Smooth muscle cell (in vitro differentiated cells): ENCODE measurements around the gene DCHS1. TPM values are rescaled to one million over a fixed set of nuclear protein-coding genes. Genes with fewer than 3 reads are reported as not detected.
A peak's percentile ranks its signal among the peaks of the same experiment; 100 is the strongest.

ENCODE experiments used
- DNase-seq: peaks from one replicate; lab custom pipeline; 2025; ENCODE audit not compliant: unreplicated experiment; lab: John Stamatoyannopoulos, UW
- H2AFZ ChIP-seq: fragments of 200-600 bp; sonication (generic); 2 replicates; pipeline ENCODE4 v1.6.0; 2016; ENCODE audit warnings: antibody characterized with exemption, low read depth, mild to moderate bottlenecking
- H3F3A ChIP-seq: fragments of 200-600 bp; sonication (generic); 2 replicates; pipeline ENCODE4 v1.6.0; 2017; ENCODE audit warnings: antibody characterized with exemption, low read depth
- H3K27ac ChIP-seq: fragments of 200-600 bp; sonication (generic); 2 replicates; pipeline ENCODE4 v1.5.1; 2016; ENCODE audit warnings: low read depth, mild to moderate bottlenecking
- H3K27me3 ChIP-seq: fragments of 200-600 bp; sonication (generic); 2 replicates; pipeline ENCODE4 v1.6.1; 2016; ENCODE audit warnings: low read depth, mild to moderate bottlenecking
- H3K36me3 ChIP-seq: fragments of 200-600 bp; sonication (generic); 2 replicates; pipeline ENCODE4 v1.5.1; 2016; ENCODE audit warnings: low read depth
- H3K4me1 ChIP-seq: fragments of 200-600 bp; sonication (generic); 2 replicates; pipeline ENCODE4 v1.5.1; 2016; ENCODE audit warnings: low read depth
- H3K4me2 ChIP-seq: fragments of 200-600 bp; sonication (generic); 2 replicates; pipeline ENCODE4 v1.6.0; 2016; ENCODE audit warnings: mild to moderate bottlenecking
- H3K4me3 ChIP-seq: fragments of 200-600 bp; sonication (generic); 2 replicates; pipeline ENCODE4 v1.5.1; 2016; ENCODE audit warnings: mild to moderate bottlenecking
- H3K79me2 ChIP-seq: fragments of 200-600 bp; sonication (generic); 2 replicates; pipeline ENCODE4 v1.6.0; 2016; ENCODE audit warnings: low read depth, mild to moderate bottlenecking
- H3K9ac ChIP-seq: fragments of 200-600 bp; sonication (generic); 2 replicates; pipeline ENCODE4 v1.6.0; 2016; ENCODE audit warnings: low read depth
- H3K9me3 ChIP-seq: fragments of 200-600 bp; sonication (generic); replicated peaks from 2 replicates; pipeline ENCODE4 v1.5.1; 2016; ENCODE audit warnings: low read depth
- H4K20me1 ChIP-seq: fragments of 200-600 bp; sonication (generic); 2 replicates; pipeline ENCODE4 v1.6.0; 2016; ENCODE audit warnings: low read depth
- WGBS: methylation state at CpG from one replicate; pipeline ENCODE4 v1.1.7; 2016; ENCODE audit warnings: low lambda C conversion rate; 5-methylcytosine and 5-hydroxymethylcytosine counted together
- polyA plus RNA-seq: library from polyadenylated mRNA; unstranded; fragments of >200 nt; fragmentation: Nextera tagmentation; extraction: Ambion mirVana; gene quantifications from 2 replicates; pipeline ENCODE4 v1.2.1, GENCODE V29; 2016
- total RNA-seq: library from RNA; depleted of rRNA; stranded (reverse); fragments of >200 nt; gene quantifications from 2 replicates; pipeline ENCODE4 v1.2.3, GENCODE V29; 2014
- TF ChIP-seq, protein P1 (sequence below): fragments of 200-600 bp; sonication (generic); IDR thresholded peaks from 2 replicates; pipeline ENCODE4 v1.5.1; 2017; ENCODE audit warnings: borderline replicate concordance, mild to moderate bottlenecking, antibody characterized with exemption; ENCODE audit not compliant: insufficient read depth, poor library complexity, severe bottlenecking

The DCHS1 gene
- total and polyA plus RNA-seq, 2 experiments from 2014 or later: 24.5 to 34.2 TPM

DNA sequence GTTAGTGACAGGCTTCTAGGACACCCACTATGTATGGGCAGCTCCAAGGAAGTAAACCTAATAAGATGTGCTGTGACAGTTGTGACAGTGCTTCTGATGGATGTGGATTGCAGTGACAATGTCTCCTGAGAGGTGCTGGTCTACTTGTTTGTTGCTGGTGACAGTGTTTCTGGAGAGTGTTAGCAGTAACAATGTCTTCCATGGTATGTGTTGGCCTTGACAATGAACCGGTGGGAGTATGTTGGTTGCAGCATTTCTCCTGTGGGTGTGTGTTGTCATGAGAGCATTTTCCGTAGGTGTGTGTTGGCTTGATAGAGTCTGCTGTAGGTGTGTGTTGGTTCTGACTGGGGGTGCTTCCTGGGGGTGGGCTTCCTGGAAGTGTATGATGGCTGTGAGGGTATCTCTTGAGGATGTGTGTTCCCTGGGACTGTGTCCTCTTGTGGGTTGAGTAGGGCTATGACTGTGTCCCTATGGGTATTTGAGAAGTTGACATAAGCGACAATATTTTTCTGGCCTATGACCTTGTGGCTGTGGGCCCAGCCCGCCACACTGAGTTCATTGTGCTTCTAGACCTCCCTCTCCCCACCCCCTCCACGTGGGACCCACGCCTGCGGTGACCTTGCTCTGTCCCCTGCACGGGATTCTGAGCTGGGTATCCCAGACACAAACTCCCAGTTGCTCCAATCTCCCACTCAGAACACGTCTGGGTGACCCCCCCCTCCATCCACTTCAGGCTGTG lies 1.2 kb downstream of the DCHS1 start:
- Histone ChIP-seq H3K79me2 (peaks cover 26% of the 10 kb centered on the region), H4K20me1 (peaks cover 36% of the 10 kb centered on the region), H3K27ac (peak overlapping the region; percentile 11), H3K27me3 (no peaks in the 10 kb centered on the region), H3K36me3 (no peaks in the 10 kb centered on the region), H3K9ac (peak overlapping the region; percentile 39), H3F3A (no peaks in the 10 kb centered on the region), H3K4me3 (peak overlapping the region; percentile 65), H3K9me3 (no peaks in the 10 kb centered on the region), H3K4me1 (peaks cover 6% of the 10 kb centered on the region), H3K4me2 (peak overlapping the region; percentile 86), H2AFZ (peak overlapping the region; percentile 75)
- DNase-seq: no peak
- TF ChIP-seq, protein P1, sequence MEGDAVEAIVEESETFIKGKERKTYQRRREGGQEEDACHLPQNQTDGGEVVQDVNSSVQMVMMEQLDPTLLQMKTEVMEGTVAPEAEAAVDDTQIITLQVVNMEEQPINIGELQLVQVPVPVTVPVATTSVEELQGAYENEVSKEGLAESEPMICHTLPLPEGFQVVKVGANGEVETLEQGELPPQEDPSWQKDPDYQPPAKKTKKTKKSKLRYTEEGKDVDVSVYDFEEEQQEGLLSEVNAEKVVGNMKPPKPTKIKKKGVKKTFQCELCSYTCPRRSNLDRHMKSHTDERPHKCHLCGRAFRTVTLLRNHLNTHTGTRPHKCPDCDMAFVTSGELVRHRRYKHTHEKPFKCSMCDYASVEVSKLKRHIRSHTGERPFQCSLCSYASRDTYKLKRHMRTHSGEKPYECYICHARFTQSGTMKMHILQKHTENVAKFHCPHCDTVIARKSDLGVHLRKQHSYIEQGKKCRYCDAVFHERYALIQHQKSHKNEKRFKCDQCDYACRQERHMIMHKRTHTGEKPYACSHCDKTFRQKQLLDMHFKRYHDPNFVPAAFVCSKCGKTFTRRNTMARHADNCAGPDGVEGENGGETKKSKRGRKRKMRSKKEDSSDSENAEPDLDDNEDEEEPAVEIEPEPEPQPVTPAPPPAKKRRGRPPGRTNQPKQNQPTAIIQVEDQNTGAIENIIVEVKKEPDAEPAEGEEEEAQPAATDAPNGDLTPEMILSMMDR: no peak
- 69% methylated on average over 9 of the region's 9 CpGs for WGBS

DNA sequence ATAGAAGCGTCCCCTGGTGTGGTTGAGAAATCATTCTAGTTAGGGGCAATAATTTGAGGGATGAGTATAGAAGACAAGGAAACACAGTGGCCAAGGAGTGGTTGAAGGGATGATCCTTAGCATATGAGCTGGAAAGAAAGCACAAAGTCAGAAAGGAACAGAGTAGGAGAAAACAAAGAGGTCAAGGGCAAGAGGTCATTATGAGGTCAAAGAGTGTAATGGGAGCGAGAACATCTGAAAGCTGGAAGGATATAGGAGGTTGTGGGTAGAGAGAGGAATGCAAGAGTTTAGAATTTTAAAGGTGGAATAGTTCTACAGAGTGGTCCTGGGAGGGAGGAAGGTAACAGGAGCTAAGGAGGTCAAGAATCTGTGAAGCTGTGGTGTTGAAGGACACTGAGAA lies 2.0 kb downstream of the DCHS1 start:
- peaks cover 6% of the 10 kb centered on the region for H3K4me1 ChIP-seq
- no peak overlapping the region for H3K4me3 ChIP-seq
- H2AFZ ChIP-seq: no peak overlapping the region
- TF ChIP-seq, protein P1: no peak
- no peaks in the 10 kb centered on the region for H3K36me3 ChIP-seq
- no peak overlapping the region for H3K9ac ChIP-seq
- H3K79me2 ChIP-seq: peaks cover 27% of the 10 kb centered on the region
- H3K4me2 ChIP-seq: peak overlapping the region; percentile 9
- no peaks in the 10 kb centered on the region for H3K9me3 ChIP-seq
- no peak overlapping the region for H3K27ac ChIP-seq
- 94% methylated on average over 2 of the region's 2 CpGs for WGBS
- H3F3A ChIP-seq: no peaks in the 10 kb centered on the region
- DNase-seq: no peak
- peaks cover 36% of the 10 kb centered on the region for H4K20me1 ChIP-seq
- H3K27me3 ChIP-seq: no peaks in the 10 kb centered on the region

DNA sequence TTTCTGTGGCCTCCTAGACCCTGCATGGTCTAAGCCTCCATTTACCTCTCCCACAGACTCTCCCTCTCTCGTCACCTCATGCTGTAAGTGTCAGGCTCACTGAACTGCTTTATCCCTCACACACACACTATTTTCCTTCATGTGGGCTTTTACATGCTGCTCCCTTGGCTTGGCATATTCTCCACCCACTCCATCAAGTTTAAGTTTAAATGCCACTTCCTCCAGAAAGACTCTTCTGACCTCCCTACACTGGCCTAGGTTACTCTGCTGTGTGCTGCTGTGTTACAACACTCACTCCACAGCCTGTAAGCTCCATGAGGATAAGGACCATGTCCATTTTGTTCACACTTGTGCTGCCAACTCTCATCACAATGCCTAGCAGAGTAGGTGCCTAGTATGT lies 2.5 kb downstream of the DCHS1 start:
- no peak overlapping the region for H3K27ac ChIP-seq
- no peak overlapping the region for H3K9ac ChIP-seq
- peaks cover 36% of the 10 kb centered on the region for H4K20me1 ChIP-seq
- TF ChIP-seq, protein P1: no peak
- no peaks in the 10 kb centered on the region for H3K36me3 ChIP-seq
- no peak overlapping the region for H3K4me3 ChIP-seq
- peaks cover 27% of the 10 kb centered on the region for H3K79me2 ChIP-seq
- H3K9me3 ChIP-seq: no peaks in the 10 kb centered on the region
- no peak overlapping the region for H3K4me2 ChIP-seq
- H3K4me1 ChIP-seq: peaks cover 6% of the 10 kb centered on the region
- 75% methylated on average over 1 of the region's 1 CpG for WGBS
- H3K27me3 ChIP-seq: no peaks in the 10 kb centered on the region
- peaks cover 4% of the 10 kb centered on the region for H3F3A ChIP-seq
- H2AFZ ChIP-seq: no peak overlapping the region
- DNase-seq: no peak

DNA sequence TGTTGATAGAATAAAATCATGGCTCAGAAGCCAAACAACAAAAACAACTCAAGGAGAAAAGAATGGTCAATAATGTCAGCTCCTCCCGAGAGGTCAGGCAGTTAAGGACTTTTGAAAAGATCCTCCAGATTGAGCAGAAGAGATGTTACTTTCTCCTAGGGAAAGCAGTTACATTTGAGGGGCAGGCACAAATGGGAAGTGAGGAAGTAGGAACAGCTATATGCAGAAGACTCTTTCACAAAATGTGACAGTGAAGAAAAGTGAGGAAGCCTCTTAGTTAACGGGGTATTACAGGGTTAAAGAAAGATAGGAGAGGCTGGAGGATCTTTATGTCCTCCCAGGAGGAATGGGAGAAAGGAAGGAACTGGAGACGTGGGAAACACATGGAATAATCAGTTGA lies 3.4 kb downstream of the DCHS1 start:
- H3K4me2 ChIP-seq: no peak overlapping the region
- TF ChIP-seq, protein P1: no peak
- H2AFZ ChIP-seq: no peak overlapping the region
- H4K20me1 ChIP-seq: peaks cover 36% of the 10 kb centered on the region
- peaks cover 10% of the 10 kb centered on the region for H3K4me1 ChIP-seq
- H3K9ac ChIP-seq: no peak overlapping the region
- H3K27ac ChIP-seq: no peak overlapping the region
- H3K79me2 ChIP-seq: peaks cover 27% of the 10 kb centered on the region
- 69% methylated on average over 3 of the region's 3 CpGs for WGBS
- H3K9me3 ChIP-seq: no peaks in the 10 kb centered on the region
- H3K27me3 ChIP-seq: no peaks in the 10 kb centered on the region
- no peak overlapping the region for H3K4me3 ChIP-seq
- DNase-seq: no peak
- H3F3A ChIP-seq: peaks cover 9% of the 10 kb centered on the region
- no peaks in the 10 kb centered on the region for H3K36me3 ChIP-seq
